Lung microvascular endothelial cell (primary cell): ENCODE measurements around the gene COBL. TPM values are rescaled to one million over a fixed set of nuclear protein-coding genes. Genes with fewer than 3 reads are reported as not detected.

ENCODE experiments used
- DNase-seq, 2 donors: peaks; one replicate each; pipeline versions ENCODE4 v3.0.0 to v3.0.0-alpha.2; 2010; ENCODE audit warnings: low read depth in 2 of 2
- total RNA-seq: library from RNA; depleted of rRNA; stranded (reverse); fragments of >200 nt; gene quantifications from 2 replicates; pipeline ENCODE4 v1.2.1, GENCODE V29; 2014

COBL gene
- total RNA-seq, 1 donor from 2014 or later: not detected

DNA sequence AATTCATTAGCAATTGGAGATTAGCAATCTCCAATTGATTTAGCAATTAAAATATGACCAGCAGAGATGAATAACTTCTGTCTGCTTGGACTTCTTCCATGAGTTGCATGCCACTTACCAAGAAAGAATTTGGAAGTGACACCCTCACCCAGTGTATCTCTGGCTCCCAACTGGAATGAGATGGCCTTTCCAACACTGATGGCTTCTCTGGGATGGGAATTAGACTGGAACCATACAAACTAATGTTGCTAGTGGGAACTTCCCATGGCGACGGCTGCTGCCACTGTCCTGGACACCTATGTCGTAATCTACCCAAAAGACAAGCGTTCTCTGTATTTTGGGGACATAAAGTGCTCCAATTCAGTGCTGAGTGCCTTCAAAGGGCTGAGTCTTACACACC, 192.3 kb downstream of the COBL start:
- no peak for DNase-seq

DNA sequence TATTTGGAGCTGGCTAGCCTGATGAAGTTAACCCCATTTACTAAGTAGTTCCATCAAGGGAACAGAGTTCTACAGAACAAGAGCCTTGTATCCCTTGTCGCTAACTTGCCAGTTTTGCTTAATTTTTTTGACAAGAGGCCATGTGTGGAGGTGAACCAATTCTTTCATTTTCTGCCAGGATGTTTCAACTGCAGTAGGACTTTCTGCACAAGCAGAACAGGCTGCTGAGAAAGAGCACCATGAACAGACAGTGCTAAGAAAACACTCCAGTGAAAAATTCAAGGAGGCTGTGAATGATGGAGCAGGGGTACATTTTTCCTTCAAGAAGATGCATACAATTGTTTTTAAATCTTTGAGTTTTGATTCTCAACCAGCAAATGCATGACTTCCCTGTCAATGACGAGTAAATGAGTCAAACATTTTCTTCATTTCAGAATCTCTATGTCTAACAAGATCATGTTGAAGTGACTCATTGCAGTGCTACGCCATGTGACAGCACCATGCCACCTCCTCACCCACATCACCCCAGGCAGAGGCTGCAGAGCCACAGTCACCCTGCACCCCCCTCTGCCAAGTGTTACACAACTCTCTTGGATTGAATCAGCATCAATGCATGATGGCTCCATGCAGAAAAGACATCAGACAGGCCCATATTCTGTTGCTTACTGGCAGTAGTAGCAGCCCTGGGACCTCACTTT, 193.1 kb downstream of the COBL start:
- peak in 1 of 2 donors; percentile 54 for DNase-seq

DNA sequence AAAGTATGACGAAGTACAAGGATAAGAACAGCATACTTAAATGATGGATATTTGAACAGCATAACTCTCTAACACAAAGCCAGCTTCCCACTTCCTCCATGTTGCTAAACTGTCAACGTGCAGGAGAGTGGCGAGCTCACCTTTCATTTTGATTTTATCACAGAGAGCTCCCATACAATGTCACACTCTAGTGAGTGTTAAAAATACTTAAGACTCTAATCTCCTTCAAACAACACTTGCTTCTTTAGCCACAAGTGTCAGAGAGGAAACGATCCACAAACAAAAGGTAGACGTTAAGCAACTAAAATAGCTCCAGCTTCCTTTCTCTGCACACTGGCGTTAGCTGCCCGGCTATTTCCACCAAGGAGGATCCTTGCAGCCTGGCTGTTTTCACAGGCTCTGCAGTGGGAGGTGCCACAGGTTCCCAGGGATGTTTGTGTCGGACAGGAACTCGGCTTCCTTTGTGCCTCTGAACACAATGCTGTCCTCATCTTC, 194.6 kb downstream of the COBL start:
- DNase-seq: peak; percentile 68 to 74

DNA sequence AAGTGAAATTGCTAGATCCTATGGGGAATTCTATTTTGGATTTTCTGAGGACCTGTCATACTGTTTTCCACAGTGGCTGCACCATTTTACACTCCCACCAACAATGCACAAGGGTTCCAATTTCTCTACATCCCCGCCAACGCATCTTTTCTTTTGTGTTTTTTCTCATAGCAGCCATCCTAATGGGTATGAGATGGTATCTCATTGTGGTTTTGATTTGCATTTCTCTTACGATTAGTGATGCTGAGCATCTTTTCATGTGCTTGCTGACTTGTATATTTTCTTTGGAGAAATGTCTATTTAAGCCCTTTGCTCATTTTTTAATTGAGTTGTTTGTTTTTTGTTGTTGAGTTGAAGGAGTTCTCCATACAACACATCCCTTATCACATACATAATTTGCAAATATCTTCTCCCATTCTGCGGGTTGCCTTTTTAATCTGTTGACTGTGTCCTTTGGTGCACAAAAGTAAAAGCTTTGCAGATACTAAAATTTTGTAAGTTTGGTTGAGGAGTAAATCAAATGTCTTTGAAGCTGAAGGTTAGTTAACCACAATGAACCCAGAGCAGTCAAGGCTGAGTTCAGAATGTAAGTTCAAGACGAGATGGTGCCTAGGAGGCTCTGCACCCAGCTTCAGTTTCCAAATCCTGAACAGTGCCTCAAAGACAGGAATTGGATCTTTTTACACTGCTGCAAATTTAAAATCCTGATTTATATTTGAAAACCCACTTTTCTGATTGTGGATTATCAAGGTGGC, 195.4 kb downstream of the COBL start:
- no peak for DNase-seq

DNA sequence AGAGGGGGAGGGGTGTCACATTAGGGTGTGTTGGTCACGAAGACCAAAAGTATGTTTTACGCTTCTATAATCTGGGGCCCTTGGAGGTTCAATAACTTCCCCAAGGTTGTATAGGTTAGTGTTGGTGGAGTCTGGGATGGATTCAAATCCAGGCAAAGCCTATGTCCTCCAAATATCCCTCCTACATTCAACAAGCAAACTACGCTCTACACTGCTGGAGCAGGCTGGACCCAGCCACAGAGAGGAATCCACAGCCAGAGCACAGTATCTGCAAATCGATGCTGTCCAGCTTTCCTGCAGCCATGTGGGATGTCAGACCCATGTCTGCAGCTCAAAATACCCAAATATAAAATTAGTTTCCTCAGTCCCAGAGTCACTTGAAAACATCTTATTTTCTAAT, 198.0 kb downstream of the COBL start:
- DNase-seq: no peak

DNA sequence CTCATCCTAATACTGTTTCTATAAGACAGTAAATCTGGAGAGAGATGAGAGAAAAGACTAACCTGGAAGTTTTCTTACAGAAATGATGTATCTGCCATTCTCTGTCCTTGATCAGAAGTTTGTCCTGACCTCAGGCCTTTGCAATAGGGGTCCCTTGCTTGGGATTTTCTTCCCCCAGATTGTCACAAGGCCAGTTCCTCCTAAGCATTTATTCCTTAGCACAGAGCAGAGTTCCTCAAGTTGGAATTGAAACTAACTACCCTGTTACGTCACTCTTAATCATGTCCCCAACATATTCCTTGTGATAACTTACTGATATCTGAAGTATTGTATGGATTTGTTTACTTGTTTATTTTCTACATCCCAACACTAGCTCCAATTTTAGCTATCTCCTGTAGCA, 202.1 kb downstream of the COBL start:
- DNase-seq: no peak

DNA sequence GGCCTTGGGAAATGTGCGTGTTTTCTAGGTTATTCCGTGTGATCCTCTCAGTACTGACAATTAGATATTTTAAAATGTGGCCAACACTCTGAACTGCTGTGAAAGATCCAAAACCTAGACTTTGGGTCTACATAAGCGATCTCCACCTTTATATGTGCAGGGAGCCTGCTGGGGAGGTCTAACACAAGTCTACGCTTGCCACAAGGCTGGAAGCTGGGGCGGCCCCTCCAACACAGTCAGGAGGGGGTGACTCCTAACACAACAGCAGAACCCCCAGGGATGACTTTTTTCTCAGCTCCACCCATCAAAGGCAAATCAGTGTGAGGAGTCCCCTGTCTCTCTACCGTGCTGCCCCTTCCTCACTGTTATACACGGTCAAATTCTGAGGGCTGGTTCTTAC, 202.6 kb downstream of the COBL start:
- DNase-seq: no peak

DNA sequence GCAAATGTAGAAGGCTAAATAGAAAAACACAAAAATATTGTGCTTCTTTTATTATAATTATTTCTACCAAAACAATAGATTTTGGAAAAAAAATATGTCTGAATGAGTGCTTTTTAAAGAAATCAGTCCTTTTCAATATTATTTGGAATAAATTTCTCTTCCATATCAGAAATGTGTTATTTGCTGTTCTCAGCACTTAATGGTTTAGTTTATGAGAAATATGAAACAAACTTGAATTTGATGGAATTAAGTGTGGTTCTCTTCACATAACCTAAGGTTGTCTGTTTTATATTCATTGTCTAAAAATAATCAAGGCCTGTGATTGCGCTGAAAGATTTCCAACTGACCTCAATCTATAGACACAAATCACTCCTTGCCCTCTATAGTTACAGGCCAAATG, 203.0 kb downstream of the COBL start:
- DNase-seq: no peak

DNA sequence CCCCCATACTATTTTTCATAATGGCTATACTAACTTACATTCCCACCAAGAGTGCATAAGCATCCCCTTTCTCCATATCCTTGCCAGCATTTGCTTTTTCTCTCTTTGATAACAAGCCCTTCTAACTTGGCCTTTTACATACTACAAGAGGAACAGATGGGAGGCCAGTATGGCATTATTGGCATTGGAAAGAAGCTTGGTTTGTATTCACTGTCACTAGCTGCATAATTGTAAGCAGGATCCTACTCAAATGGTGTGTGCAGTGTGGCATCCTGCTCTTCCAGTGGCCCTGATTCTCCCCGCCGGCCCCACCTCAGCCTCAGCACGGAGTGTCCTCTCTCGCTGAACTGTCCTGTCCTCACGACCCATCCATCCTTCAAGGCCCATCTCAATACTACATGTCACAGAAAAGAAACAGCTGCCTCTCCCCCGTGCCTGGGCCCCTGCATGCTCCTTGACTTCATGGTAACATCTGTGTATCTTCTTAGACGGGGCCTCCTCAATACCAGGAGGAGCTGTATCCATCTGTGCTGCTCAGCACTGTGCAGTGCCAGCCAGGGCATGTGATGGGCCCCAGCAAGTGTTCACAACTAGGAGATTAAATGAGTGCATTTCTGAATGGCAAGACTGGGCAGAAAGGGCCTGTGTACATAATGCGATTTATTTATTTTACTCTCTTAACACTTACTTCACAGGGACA, 205.2 kb downstream of the COBL start:
- DNase-seq: no peak

DNA sequence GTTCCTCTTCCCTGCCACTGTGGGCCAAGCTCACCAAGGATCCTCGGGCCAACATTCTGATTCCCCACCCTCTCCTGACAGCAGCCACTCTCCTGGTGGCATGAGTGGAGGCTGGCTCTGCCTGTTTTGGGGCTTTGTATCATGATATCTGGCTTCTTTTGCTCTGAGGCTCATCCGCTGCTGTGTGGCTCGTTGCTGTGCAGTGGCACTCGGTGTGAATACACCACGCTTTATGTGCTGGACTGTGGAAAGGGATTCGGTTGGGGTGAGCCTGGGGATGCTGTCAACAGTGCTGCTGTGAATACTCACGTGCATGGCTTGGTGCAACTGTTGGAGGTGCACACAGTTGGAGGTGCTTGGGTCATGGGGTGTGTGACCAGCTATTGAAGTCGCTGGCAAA, 208.5 kb downstream of the COBL start:
- DNase-seq: no peak

DNA sequence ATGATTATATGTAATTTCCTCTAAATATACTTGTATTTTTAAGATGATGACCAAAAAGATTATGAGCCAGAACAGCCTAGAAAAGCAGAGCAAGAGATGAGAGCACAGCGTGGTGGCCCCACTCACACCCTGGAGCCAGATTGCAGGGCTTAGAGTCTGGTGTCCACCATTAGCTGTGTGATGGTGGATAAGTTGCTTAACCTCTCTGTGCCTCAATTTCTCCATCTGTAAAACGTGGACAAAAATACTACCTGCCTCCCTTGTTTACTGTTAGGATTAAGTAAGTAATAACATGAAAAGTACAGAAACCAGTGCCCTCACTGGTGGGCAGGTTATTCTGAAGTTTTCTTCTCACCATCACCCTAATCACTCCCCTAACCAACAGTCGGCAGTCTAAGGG, 212.3 kb downstream of the COBL start:
- no peak for DNase-seq

DNA sequence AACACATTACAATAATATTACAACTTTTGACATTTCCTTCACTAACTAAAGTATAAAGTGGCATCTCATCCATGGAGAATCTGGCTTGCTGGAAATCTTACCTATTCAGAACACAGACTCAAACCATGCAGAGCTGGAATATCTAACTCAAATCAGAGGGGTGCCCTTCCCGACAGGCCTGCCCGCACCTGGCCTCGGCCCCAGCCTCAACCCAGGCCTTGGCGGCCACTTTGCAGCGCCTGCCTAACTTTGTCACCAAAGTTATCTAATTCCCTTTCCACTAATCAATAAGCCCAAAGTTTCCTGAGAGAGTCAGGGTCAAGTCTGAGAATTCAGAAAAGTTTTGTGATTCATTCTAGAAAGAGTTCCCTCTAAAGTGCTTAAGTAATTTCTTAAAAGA, 212.9 kb downstream of the COBL start:
- DNase-seq: no peak

DNA sequence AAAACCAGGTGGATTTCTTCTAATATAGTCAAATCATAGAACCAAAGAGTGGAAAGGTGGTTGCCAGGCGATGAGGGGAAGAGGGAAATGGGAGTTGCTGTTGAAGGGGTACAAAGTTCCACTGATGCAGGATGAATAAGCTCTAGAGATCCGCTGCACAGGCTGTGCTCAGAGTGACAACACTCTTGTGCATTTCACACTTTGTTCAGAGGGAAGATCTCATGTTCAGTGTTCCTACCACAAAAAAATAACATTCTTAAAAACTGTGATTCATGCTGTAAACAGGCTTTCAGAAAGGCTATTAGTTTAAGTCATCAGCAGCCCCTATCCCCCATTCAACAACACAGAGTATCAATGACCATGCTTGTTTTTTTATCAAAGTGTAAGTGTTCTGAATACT, 213.8 kb downstream of the COBL start:
- DNase-seq: no peak

DNA sequence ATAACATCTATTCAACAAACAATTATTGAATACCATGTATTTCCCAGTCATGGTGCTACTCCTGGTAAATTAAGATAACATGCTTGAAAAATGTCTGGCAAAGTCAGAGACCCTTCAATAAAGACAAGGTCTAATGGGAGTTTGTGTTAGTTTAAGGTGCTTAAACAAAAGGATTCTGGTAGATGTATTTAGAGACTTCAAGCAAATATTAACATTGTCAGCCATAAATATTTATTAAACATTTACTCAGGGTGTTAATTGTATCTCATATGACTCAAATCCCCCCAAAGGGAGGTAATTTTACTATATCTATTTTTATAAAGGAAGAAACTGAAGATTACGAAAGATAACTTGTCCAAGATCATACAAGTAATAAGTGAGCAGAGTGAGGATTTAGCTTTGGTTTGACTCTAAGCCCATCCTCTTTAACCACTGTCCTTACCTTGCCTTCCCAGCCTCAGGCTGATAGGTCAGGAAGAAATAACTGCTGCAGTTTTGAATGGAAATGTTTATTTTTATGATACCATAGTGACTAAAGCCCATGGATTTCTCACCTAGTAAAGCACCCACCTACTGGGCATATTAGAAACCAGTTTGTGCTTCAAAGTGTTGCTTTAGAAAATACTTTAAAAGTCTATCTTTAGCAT, 215.4 kb downstream of the COBL start:
- peak in 1 of 2 donors; percentile 42 for DNase-seq

DNA sequence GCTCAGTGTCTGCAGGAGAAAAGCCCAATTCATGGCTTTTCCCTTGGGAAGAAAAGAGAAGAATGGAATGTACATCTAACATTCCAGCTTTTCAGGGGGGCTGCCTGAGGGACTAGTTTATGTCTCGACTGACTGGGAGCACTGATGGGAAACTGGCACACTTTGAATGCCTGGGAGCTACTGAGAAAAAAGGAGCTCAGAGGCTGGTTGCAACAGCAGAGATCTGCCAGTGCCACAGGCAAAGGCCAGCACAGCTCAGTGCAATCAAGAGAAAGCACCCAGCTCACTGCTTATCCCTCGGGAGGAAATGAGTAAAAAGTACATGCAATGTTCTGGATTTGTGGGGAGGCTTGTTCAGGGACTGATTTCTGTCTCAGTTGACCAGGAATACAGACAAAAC, 226.2 kb downstream of the COBL start:
- no peak for DNase-seq

DNA sequence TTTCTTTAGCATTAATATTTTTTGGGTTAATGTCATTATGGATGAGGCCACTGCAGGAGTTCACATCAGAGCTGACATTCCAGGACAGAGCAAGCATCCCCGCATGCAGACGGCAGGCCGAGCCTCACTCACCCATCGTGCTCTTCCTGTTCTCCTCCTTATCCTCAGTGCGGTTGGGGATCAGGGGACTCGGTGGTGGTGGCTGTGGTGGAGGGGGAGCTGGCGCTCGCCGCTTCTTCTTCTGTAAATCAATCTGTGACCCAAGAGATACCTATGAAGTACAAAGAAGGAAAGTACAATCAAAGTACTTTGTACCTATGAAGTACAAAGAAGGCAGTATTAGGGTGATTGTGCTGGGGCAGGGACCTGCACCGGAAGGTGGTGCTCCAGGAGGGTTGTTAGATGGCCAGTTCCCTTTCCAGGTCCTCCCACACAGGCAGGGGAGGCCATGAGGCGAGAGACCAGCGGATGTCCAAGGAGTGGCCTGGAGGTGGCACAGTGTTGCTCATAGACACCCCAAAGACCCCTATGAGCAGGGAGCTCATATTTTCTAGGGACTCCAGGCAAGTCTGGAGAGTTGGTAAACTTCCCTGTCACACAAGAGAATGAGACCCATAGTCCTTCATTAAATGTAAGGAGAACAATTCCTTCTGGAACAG, 231.4 kb downstream of the COBL start:
- no peak for DNase-seq

DNA sequence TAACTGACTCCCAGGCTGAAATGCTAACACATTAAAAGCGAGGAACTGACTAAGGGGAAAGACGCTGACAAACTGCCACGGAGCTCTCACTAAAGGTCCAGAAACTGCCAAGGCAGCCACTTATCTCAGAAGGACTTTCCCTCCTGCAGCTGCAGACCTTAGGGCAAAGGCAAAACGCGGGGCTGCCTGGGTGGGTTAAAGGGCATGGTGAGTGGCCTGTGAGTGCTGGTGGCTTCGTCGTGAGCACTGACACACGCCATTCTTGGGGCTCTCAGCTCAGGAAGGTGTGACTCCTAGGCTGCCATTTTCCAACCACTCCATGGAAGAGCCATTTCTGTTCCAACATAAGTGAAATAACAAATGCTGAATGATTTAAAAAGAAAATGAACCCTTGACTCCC, 232.5 kb downstream of the COBL start:
- no peak for DNase-seq

DNA sequence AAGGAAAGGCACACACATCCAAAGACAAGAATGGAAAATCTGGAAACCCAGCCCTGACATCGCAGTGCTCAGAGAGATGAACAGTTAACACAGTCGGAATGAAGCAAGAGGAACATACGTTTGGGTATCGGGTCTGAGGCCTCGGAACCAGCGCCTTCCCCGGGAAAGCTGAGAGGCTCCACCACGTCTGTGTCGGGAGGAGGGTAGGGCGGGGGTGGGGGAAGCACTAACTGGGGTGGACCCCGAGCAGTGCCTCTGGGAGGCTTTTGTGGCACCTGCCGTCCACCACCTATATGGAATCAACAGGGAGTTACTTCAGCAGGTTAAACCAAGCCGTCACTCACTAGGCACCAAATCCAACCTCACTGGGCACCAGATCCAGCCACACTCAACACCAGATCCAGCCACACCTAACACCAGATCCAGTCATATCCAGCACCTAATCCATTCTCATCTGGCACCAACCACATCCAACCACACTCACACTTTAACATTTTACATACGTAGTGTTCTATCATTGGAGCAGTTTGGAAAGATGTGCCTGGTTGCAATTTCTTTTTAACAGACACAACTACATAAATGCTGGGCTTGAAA, 233.6 kb downstream of the COBL start:
- no peak for DNase-seq

DNA sequence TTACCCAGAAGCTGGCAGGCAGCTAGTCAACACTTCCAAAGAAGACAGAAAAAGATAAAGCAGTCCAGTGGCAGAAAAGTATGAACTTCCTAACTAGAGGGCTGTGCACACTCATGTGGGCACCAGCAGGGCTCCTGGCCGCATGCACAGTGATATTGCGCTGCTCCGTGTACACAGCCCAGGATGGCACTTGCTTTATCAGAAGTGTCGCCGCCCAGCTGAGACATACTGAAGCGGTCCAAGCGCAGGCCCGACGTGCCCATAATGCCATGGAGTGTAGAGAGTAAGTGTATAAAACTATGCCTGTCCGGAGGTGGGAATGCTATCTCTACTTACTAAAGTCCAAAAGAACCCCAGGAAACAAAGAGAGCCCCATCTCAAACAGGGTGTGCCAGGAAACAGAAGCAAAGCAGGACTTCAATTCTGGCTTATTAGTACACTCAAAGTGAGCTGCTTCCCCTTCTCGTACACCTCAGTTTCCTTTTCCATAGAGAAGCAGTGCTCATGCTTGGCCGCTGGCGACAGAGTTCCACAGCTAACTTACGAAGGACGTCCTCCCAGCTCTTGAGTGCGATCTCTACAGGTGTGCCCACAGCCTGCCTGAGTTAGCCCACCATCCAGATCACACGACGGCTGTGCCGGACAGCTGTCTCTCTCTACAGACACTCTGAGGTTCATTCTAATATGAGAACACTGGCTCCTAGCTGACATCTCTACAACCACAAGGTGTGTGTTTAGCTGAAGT, 234.3 kb downstream of the COBL start:
- DNase-seq: no peak

DNA sequence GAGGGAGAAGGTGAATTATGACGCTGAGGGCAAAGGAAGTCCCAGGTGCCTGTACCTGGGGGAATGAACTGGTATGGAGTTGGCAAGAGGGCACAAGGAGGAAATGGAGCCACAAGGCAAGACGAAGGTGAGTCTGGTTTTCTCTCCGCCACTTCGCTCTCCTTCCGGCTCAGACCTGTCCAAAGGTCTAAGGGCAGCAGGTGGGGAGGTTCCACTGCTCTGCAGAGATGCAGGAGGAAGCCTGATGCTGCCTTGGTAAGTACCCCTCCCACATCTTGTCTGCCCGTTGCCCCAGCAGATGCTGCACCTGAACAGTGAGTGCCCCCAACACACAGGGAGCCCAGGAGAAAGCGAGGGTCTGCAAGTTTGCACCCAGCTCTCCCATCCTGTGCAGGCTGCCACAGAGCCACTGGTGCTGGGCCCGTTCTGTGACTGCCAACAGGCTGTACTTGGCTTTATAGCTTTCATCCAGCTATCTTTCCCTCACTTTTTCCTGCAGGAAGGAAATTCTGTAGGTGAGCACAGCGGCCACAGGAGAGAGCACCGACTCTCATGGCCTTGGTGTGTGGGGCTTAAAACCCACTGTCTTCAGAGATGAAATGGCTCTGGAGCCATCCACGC, 235.2 kb downstream of the COBL start:
- no peak for DNase-seq
